Neuronal stem cell (in vitro differentiated cells): ENCODE measurements around the gene TAS2R46.

Experiments used
- DNase-seq: peaks from one replicate; pipeline ENCODE4 v3.0.0-alpha.2; 2013; ENCODE audit warnings: low spot score
- H2AFZ ChIP-seq: one replicate; pipeline ENCODE4 v1.6.1; 2013; ENCODE audit warnings: mild to moderate bottlenecking, low read length, inconsistent platforms
- H2AK5ac ChIP-seq: 2 replicates; pipeline ENCODE4 v1.6.1; 2013; ENCODE audit warnings: low read depth, mild to moderate bottlenecking, inconsistent platforms, low read length, moderate library complexity, mixed read lengths
- H2BK120ac ChIP-seq: 2 replicates; pipeline ENCODE4 v1.6.1; 2013; ENCODE audit warnings: low read depth, mild to moderate bottlenecking, inconsistent platforms, low read length, moderate library complexity, mixed read lengths
- H2BK12ac ChIP-seq: one replicate; pipeline ENCODE4 v1.6.1; 2013; ENCODE audit warnings: low read length, inconsistent platforms
- H2BK15ac ChIP-seq: 2 replicates; pipeline ENCODE4 v1.6.1; 2013; ENCODE audit warnings: mild to moderate bottlenecking, low read length, inconsistent platforms, mixed read lengths
- H2BK5ac ChIP-seq: one replicate; pipeline ENCODE4 v1.6.1; 2013; ENCODE audit warnings: inconsistent platforms, mild to moderate bottlenecking, low read length, moderate library complexity
- H3K14ac ChIP-seq: one replicate; pipeline ENCODE4 v1.6.1; 2013; ENCODE audit warnings: low read length, inconsistent platforms
- H3K18ac ChIP-seq: 2 replicates; pipeline ENCODE4 v1.6.1; 2013; ENCODE audit warnings: low read length, inconsistent platforms
- H3K23ac ChIP-seq: 2 replicates; pipeline ENCODE4 v1.6.1; 2013; ENCODE audit warnings: low read depth, mild to moderate bottlenecking, mixed read lengths, low read length, inconsistent platforms; ENCODE audit not compliant: poor library complexity
- H3K27ac ChIP-seq: replicated peaks from 3 replicates; pipeline ENCODE4 v1.5.1; 2013; ENCODE audit warnings: low read length, inconsistent platforms
- H3K27me3 ChIP-seq, 3 experiments: 2 replicates each; pipeline ENCODE4 v1.6.1; 2013; ENCODE audit warnings: low read length in 3 of 3, mild to moderate bottlenecking in 2 of 3, inconsistent platforms in 1 of 3, low read depth in 1 of 3, mixed read lengths in 1 of 3, moderate library complexity in 1 of 3; ENCODE audit not compliant: control insufficient read depth in 3 of 3, insufficient read depth in 3 of 3
- H3K36me3 ChIP-seq, 2 donors: replicated peaks in 1 of 2; 2 replicates each; pipeline ENCODE4 v1.6.1; 2013; ENCODE audit warnings: low read length in 2 of 2; ENCODE audit not compliant: control insufficient read depth in 2 of 2, insufficient read depth in 2 of 2
- H3K4ac ChIP-seq: 2 replicates; pipeline ENCODE4 v1.6.1; 2013; ENCODE audit warnings: inconsistent platforms, mild to moderate bottlenecking, low read length, moderate library complexity
- H3K4me1 ChIP-seq, 2 donors: 1 replicate in 1 of 2; 2 replicates in 1 of 2; pipeline ENCODE4 v1.6.1; 2013; ENCODE audit warnings: low read length in 2 of 2, low read depth in 1 of 2; ENCODE audit not compliant: control insufficient read depth in 2 of 2, insufficient read depth in 1 of 2
- H3K4me2 ChIP-seq: one replicate; pipeline ENCODE4 v1.6.1; 2013; ENCODE audit warnings: mild to moderate bottlenecking, low read length, inconsistent platforms; ENCODE audit not compliant: insufficient read depth, poor library complexity, severe bottlenecking
- H3K4me3 ChIP-seq, 2 donors: 2 replicates each; pipeline ENCODE4 v1.5.1; 2013; ENCODE audit warnings: low read length in 2 of 2, mild to moderate bottlenecking in 2 of 2, inconsistent platforms in 1 of 2, moderate library complexity in 1 of 2
- H3K79me1 ChIP-seq: one replicate; pipeline ENCODE4 v1.6.1; 2013; ENCODE audit warnings: low read depth, mild to moderate bottlenecking, inconsistent platforms, low read length, moderate library complexity
- H3K9ac ChIP-seq: one replicate; pipeline ENCODE4 v1.6.1; 2013; ENCODE audit warnings: mild to moderate bottlenecking, low read depth, low read length, inconsistent platforms; ENCODE audit not compliant: poor library complexity
- H3K9me3 ChIP-seq, 2 donors: replicated peaks in 1 of 2; 2 replicates each; pipeline versions ENCODE3 to v1.6.1; 2013; ENCODE audit warnings: low read length in 2 of 2, mild to moderate bottlenecking in 2 of 2, inconsistent platforms in 1 of 2, low read depth in 1 of 2, mixed read lengths in 1 of 2, moderate library complexity in 1 of 2; ENCODE audit not compliant: control insufficient read depth in 2 of 2, insufficient read depth in 1 of 2
- H4K8ac ChIP-seq: one replicate; pipeline ENCODE4 v1.6.1; 2013; ENCODE audit warnings: low read depth, mild to moderate bottlenecking, inconsistent platforms, low read length, moderate library complexity
- H4K91ac ChIP-seq: one replicate; pipeline ENCODE4 v1.6.1; 2013; ENCODE audit warnings: low read length, low read depth, mild to moderate bottlenecking, inconsistent platforms; ENCODE audit not compliant: poor library complexity
- WGBS, 2 donors: extraction: QIAGEN DNeasy Blood & Tissue Kit; methylation state at CpG; one replicate each; pipeline ENCODE4 v1.1.7; 2013; ENCODE audit warnings: missing lambda C conversion rate in 2 of 2, mixed read lengths in 1 of 2; ENCODE audit not compliant: insufficient read length in 2 of 2, insufficient replicate concordance in 1 of 2; ENCODE audit errors: extremely low coverage in 2 of 2; 5-methylcytosine and 5-hydroxymethylcytosine counted together

Gene TAS2R46

GRCh38 chr12:11089246-11089645 is 27.2 kb upstream of the TAS2R46 start:
- Histone ChIP-seq H4K8ac (no peak overlapping the region), H3K36me3 (peaks cover 0 to 4% of the 10 kb centered on the region in 2 donors), H3K27me3 (no peaks in the 10 kb centered on the region), H2BK5ac (no peak overlapping the region), H2BK12ac (no peak overlapping the region), H3K79me1 (peaks cover 2% of the 10 kb centered on the region), H3K23ac (no peak overlapping the region), H4K91ac (no peak overlapping the region), H3K4ac (no peak overlapping the region), H3K14ac (no peak overlapping the region), H3K9ac (no peak overlapping the region), H3K18ac (no peak overlapping the region), H2BK120ac (no peak overlapping the region), H2BK15ac (no peak overlapping the region), H3K4me1 (no peaks in the 10 kb centered on the region), H2AK5ac (no peak overlapping the region), H3K4me2 (no peak overlapping the region), H3K4me3 (no peak overlapping the region), H3K9me3 (no peaks in the 10 kb centered on the region), H2AFZ (no peak overlapping the region), H3K27ac (no peak overlapping the region)
- no peak for DNase-seq
- WGBS, 2 donors = no CpG with 5 or more reads among the region's 5 CpGs

DNA sequence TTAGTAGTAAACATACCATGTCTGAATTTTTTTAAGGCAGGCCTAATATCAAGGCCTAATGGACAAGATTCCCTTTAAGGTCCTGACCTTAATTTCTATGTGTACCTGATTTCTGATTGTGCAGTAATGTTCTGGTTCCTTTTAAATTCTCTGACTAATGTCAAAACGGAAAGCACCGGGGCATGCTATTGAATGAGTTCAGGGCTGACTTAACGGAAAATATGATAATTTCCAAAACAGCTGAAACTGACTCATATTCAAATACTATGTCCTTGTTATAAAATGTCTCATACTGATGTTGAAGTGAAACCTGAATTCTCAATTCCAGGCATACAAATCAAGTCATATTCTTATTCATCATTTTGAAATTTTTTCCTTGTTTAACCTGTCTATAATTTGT is 23.3 kb upstream of the TAS2R46 start:
- peaks cover 2% of the 10 kb centered on the region for H3K79me1 ChIP-seq
- no peak overlapping the region for H3K23ac ChIP-seq
- no peak overlapping the region for H2BK120ac ChIP-seq
- no peak overlapping the region for H3K4me3 ChIP-seq
- DNase-seq = no peak
- peaks cover 0 to 4% of the 10 kb centered on the region in 2 donors for H3K36me3 ChIP-seq
- H3K14ac ChIP-seq = no peak overlapping the region
- no peak overlapping the region for H2AK5ac ChIP-seq
- no peaks in the 10 kb centered on the region for H3K27me3 ChIP-seq
- H2BK15ac ChIP-seq = no peak overlapping the region
- H2AFZ ChIP-seq = no peak overlapping the region
- H3K4me2 ChIP-seq = no peak overlapping the region
- H4K8ac ChIP-seq = no peak overlapping the region
- no peak overlapping the region for H3K18ac ChIP-seq
- H2BK12ac ChIP-seq = no peak overlapping the region
- no peak overlapping the region for H2BK5ac ChIP-seq
- no peak overlapping the region for H3K9ac ChIP-seq
- no CpG with 5 or more reads among the region's 3 CpGs for WGBS, 2 donors
- H3K27ac ChIP-seq = no peak overlapping the region
- H3K4ac ChIP-seq = no peak overlapping the region
- H4K91ac ChIP-seq = no peak overlapping the region
- no peaks in the 10 kb centered on the region for H3K4me1 ChIP-seq
- H3K9me3 ChIP-seq = peaks cover 0 to 10% of the 10 kb centered on the region in 2 donors

DNA sequence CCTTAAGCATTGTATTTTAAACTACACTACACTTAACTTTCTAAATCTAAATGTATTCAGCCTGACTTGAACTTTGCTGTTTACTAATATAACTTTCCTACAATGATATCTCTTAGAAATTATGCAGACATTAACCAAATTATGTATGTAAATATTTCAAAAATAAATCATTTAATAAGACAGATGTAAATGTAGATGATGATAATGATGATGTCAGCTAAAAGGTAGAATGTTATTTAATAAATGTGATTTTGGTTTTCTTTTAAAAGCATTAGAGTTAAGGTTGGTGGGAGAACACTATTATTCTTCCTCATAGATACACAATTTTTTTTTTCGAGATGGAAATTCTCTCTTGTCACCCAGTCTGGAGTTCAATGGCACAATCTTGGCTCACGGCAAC is 19.9 kb upstream of the TAS2R46 start:
- no peak overlapping the region for H4K8ac ChIP-seq
- H3K36me3 ChIP-seq = no peaks in the 10 kb centered on the region
- no peak overlapping the region for H3K18ac ChIP-seq
- H3K79me1 ChIP-seq = no peaks in the 10 kb centered on the region
- H2AFZ ChIP-seq = no peak overlapping the region
- H2AK5ac ChIP-seq = no peak overlapping the region
- H3K27ac ChIP-seq = no peak overlapping the region
- no peaks in the 10 kb centered on the region for H3K27me3 ChIP-seq
- H2BK5ac ChIP-seq = no peak overlapping the region
- WGBS, 2 donors = no CpG with 5 or more reads among the region's 2 CpGs
- H3K9me3 ChIP-seq = peaks cover 0 to 15% of the 10 kb centered on the region in 2 donors
- H2BK15ac ChIP-seq = no peak overlapping the region
- H3K4me2 ChIP-seq = no peak overlapping the region
- no peak overlapping the region for H3K4ac ChIP-seq
- no peak for DNase-seq
- H2BK12ac ChIP-seq = no peak overlapping the region
- no peak overlapping the region for H3K14ac ChIP-seq
- H4K91ac ChIP-seq = no peak overlapping the region
- H3K4me3 ChIP-seq = no peak overlapping the region
- H3K4me1 ChIP-seq = no peaks in the 10 kb centered on the region
- no peak overlapping the region for H2BK120ac ChIP-seq
- H3K9ac ChIP-seq = no peak overlapping the region
- H3K23ac ChIP-seq = no peak overlapping the region

DNA sequence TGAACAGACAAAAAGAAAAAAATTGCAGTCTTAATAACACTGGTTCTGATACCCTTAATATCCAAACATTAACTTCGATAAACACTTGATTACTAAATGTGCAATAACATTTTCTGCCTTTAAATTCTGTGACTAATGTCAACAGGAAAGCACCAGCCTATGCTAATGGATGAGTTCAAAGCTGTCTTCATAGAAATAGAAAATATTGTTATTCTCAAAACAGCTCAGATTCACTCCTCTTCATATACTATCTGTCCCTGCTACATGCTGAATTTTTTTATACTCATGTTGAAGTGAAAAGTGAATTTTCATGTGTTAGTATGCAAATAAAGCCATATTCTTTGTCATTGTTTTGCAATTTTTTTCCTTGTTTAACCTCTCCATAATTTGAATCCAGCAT is 16.2 kb upstream of the TAS2R46 start:
- WGBS, 2 donors = no CpG with 5 or more reads among the region's 1 CpG
- H4K8ac ChIP-seq = no peak overlapping the region

More for the DNA sequence above, 16.2 kb upstream of the TAS2R46 start:
- no peak overlapping the region for H3K23ac ChIP-seq
- no peak overlapping the region for H3K18ac ChIP-seq
- no peak overlapping the region for H2BK15ac ChIP-seq
- H2AFZ ChIP-seq = no peak overlapping the region
- H3K4ac ChIP-seq = no peak overlapping the region
- H3K27me3 ChIP-seq = no peaks in the 10 kb centered on the region
- no peak overlapping the region for H3K14ac ChIP-seq
- peaks cover 0 to 10% of the 10 kb centered on the region in 2 donors for H3K9me3 ChIP-seq
- H3K9ac ChIP-seq = no peak overlapping the region
- H3K4me3 ChIP-seq = no peak overlapping the region
- no peak for DNase-seq
- H3K79me1 ChIP-seq = no peaks in the 10 kb centered on the region
- H2BK120ac ChIP-seq = no peak overlapping the region
- no peak overlapping the region for H4K91ac ChIP-seq
- H3K4me2 ChIP-seq = no peak overlapping the region
- H3K4me1 ChIP-seq = no peaks in the 10 kb centered on the region
- no peaks in the 10 kb centered on the region for H3K36me3 ChIP-seq
- H3K27ac ChIP-seq = no peak overlapping the region
- no peak overlapping the region for H2BK12ac ChIP-seq
- H2AK5ac ChIP-seq = no peak overlapping the region
- H2BK5ac ChIP-seq = no peak overlapping the region
